ENCODE data around the gene SLC8A1. TPM values are rescaled to one million over a fixed set of nuclear protein-coding genes. Genes with fewer than 3 reads are reported as not detected.

SLC8A1 gene
- total and polyA plus RNA-seq, 2 donors (not counting 1 experiment from before 2014, with no cell fraction given) = 0.07 to 0.20 TPM

GRCh38 chr2:40090044-40090443 lies 361.8 kb downstream of the SLC8A1 start:
- ATAC-seq (ENCODE audit: low read depth) (no peak), DNase-seq (no peak)
- Mint-ChIP-seq H3K4me1 (no peaks in the 10 kb centered on the region), H3K9me3 (ENCODE audit: insufficient read depth) (no peaks in the 10 kb centered on the region), H3K27ac (no peak overlapping the region), H3K27me3 (no peaks in the 10 kb centered on the region), H3K4me3 (no peak overlapping the region)
- Histone ChIP-seq H3K9ac (ENCODE audit: low read length) (no peak overlapping the region), H3K36me3 (replicated peaks in 1 of 2; ENCODE audit: control extremely low read depth in 1 of 2, control insufficient read depth in 1 of 2, extremely low read depth in 1 of 2, insufficient read depth in 2 of 2, low read length in 1 of 2) (no peaks in the 10 kb centered on the region), H3K79me2 (ENCODE audit: control insufficient read depth, insufficient read depth, low read length) (no peaks in the 10 kb centered on the region), H3K4me2 (replicated peaks; ENCODE audit: low read depth, low read length, poor library complexity, severe bottlenecking) (no peak overlapping the region), H2AFZ (ENCODE audit: insufficient read depth, low read depth, low read length, poor library complexity, severe bottlenecking) (no peak overlapping the region), H3K27me3 (replicated peaks in 1 of 4; ENCODE audit: control extremely low read depth in 1 of 4, control insufficient read depth in 3 of 4, insufficient read depth in 4 of 4, low read length in 3 of 4) (no peaks in the 10 kb centered on the region), H3K4me1 (ENCODE audit: control insufficient read depth in 2 of 2, insufficient read depth in 2 of 2, low read length in 2 of 2) (no peaks in the 10 kb centered on the region), H3K9me3 (ENCODE audit: control extremely low read depth in 1 of 3, control insufficient read depth in 2 of 3, insufficient read depth in 1 of 3, low read length in 2 of 3) (peaks cover 0 to 3% (median 0%) of the 10 kb centered on the region in 3 donors), H3K4me3 (ENCODE audit: control extremely low read depth in 1 of 5, extremely low read depth in 1 of 5, insufficient read depth in 1 of 5, low read depth in 2 of 5, low read length in 4 of 5) (no peak overlapping the region), H4K20me1 (ENCODE audit: control insufficient read depth, insufficient read depth, low read length, poor library complexity, severe bottlenecking) (no peaks in the 10 kb centered on the region), H3K27ac (ENCODE audit: low read length in 2 of 2) (no peak overlapping the region)
- intact Hi-C loops (cut with micrococcal nuclease) = no loop called here
- WGBS (ENCODE audit: insufficient coverage) = no CpG with 5 or more reads among the region's 3 CpGs
- ChIA-PET CTCF (no interaction called here), POLR2A (no interaction called here)
- TF ChIP-seq EZH2 (IDR thresholded peaks at IDR 0.05; ENCODE audit: borderline replicate concordance, insufficient read depth, low read depth, low read length, poor library complexity, severe bottlenecking) = no peak
- TF ChIP-seq CTCF (IDR thresholded peaks at IDR 0.05) = no peak

GRCh38 chr2:40087927-40088326 lies 364.0 kb downstream of the SLC8A1 start:
- 87% methylated on average over 3 of the region's 7 CpGs for WGBS (ENCODE audit: insufficient coverage)
- CTCF ChIA-PET = no interaction called here
- POLR2A ChIA-PET = no interaction called here
- no peaks in the 10 kb centered on the region for H3K36me3 ChIP-seq (replicated peaks in 1 of 2; ENCODE audit: control extremely low read depth in 1 of 2, control insufficient read depth in 1 of 2, extremely low read depth in 1 of 2, insufficient read depth in 2 of 2, low read length in 1 of 2)
- no peaks in the 10 kb centered on the region for H3K27me3 ChIP-seq (replicated peaks in 1 of 4; ENCODE audit: control extremely low read depth in 1 of 4, control insufficient read depth in 3 of 4, insufficient read depth in 4 of 4, low read length in 3 of 4)
- Mint-ChIP-seq H3K4me3 (no peak overlapping the region), H3K27ac (no peak overlapping the region), H3K9me3 (ENCODE audit: insufficient read depth) (no peaks in the 10 kb centered on the region), H3K27me3 (no peaks in the 10 kb centered on the region), H3K4me1 (no peaks in the 10 kb centered on the region)
- TF ChIP-seq EZH2 (IDR thresholded peaks at IDR 0.05; ENCODE audit: borderline replicate concordance, insufficient read depth, low read depth, low read length, poor library complexity, severe bottlenecking) = no peak
- no peak for TF ChIP-seq CTCF (IDR thresholded peaks at IDR 0.05)
- H4K20me1 ChIP-seq (ENCODE audit: control insufficient read depth, insufficient read depth, low read length, poor library complexity, severe bottlenecking) = no peaks in the 10 kb centered on the region
- H3K9ac ChIP-seq (ENCODE audit: low read length) = no peak overlapping the region
- H3K9me3 ChIP-seq (ENCODE audit: control extremely low read depth in 1 of 3, control insufficient read depth in 2 of 3, insufficient read depth in 1 of 3, low read length in 2 of 3) = peaks cover 0 to 3% (median 0%) of the 10 kb centered on the region in 3 donors
- H3K79me2 ChIP-seq (ENCODE audit: control insufficient read depth, insufficient read depth, low read length) = no peaks in the 10 kb centered on the region
- no peaks in the 10 kb centered on the region for H3K4me1 ChIP-seq (ENCODE audit: control insufficient read depth in 2 of 2, insufficient read depth in 2 of 2, low read length in 2 of 2)
- no peak overlapping the region for H3K4me2 ChIP-seq (replicated peaks; ENCODE audit: low read depth, low read length, poor library complexity, severe bottlenecking)
- no peak overlapping the region for H3K4me3 ChIP-seq (ENCODE audit: control extremely low read depth in 1 of 5, extremely low read depth in 1 of 5, insufficient read depth in 1 of 5, low read depth in 2 of 5, low read length in 4 of 5)
- no peak overlapping the region for H3K27ac ChIP-seq (ENCODE audit: low read length in 2 of 2)
- DNase-seq = no peak
- no peak for ATAC-seq (ENCODE audit: low read depth)
- intact Hi-C loops (cut with micrococcal nuclease) = no loop called here
- no peak overlapping the region for H2AFZ ChIP-seq (ENCODE audit: insufficient read depth, low read depth, low read length, poor library complexity, severe bottlenecking)

Data from B cell (primary cell).